ENCODE results near the gene SLC25A13.

DNA sequence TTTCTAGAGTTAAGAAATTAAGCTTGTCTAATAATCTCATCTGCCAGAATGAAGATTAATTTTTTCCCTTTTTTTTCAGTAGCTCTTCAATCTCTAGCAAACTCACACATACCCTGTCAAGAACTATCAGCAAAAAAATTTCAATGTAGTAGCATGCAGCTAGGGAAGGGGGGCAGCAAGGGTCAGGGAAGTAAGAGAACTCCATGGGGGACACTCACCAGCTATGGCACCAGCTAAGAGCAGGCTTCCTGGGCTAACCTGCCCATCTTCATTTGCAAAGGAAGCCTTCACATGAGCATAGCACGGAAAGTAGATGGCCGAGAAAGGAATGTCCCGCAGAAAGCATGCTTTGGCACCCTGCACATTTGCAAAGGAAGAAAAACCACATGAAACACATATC lies 190.4 kb downstream of the SLC25A13 start:
- TF ChIP-seq CTCF (conservative IDR thresholded peaks at IDR 0.05): no peak
- TF ChIP-seq EZH2 (IDR thresholded peaks at IDR 0.05; ENCODE audit: low read depth): no peak

Data from PC-9 (cell line).